K562 (cell line): Measurements from ENCODE around the gene MRPL33. TPM values are rescaled to one million over a fixed set of nuclear protein-coding genes. Genes with fewer than 3 reads are reported as not detected.

Experiments
- ATAC-seq: fragments of 200-7000 bp; cut with Tn5 transposase; 3 replicates; pipeline ENCODE4 v1.9.1; 2020; ENCODE audit warnings: moderate library complexity
- BruUV-seq: library from RNA; stranded (reverse); fragments of 400-500 nt; replicated peaks from 2 replicates; lab custom pipeline; 2021; lab: Mats Ljungman, UMichigan
- CTCF ChIA-PET: fragments of 300-600 bp; formaldehyde crosslinking; extraction: SDS; loops from one replicate; lab custom pipeline; 2021; ENCODE audit warnings: low intra/inter-chr PET ratio; lab: Yijun Ruan, JAX
- POLR2A ChIA-PET: fragments of 300-600, 350-650 bp; sonication (Branson Sonifier 250); formaldehyde crosslinking; extraction: SDS; loops from one replicate; lab custom pipeline; 2021; ENCODE audit warnings: antibody characterized with exemption, inconsistent platforms; lab: Yijun Ruan, JAX
- DNase-seq, 4 experiments: peaks; one replicate each; pipeline versions ENCODE4 v3.0.0 to v3.0.0-alpha.2; 2011 to 2018; ENCODE audit warnings: low spot score in 3 of 4, mixed read lengths in 3 of 4; ENCODE audit errors: extremely low read depth in 1 of 4
- FAIRE-seq: peaks from 2 replicates; lab custom pipeline; 2011; peaks lifted over from hg19 to GRCh38; lab: Jason Lieb, UNC
- H2AFZ ChIP-seq: 2 replicates; pipeline ENCODE4 v1.6.0; 2011; ENCODE audit warnings: low read depth, low read length, control low read depth, inconsistent platforms
- H3K27ac ChIP-seq: fragments of 200-600 bp; 3 replicates; pipeline ENCODE4 v1.8.0; 2011; ENCODE audit warnings: low read depth, mild to moderate bottlenecking, control low read depth, inconsistent platforms, low read length, moderate library complexity, mixed read lengths; ENCODE audit errors: extremely low read depth
- H3K27me3 ChIP-seq, 2 experiments: fragments of 300-600 bp in 1 of 2; 2 replicates in 1 of 2; 3 replicates in 1 of 2; pipeline versions ENCODE4 v1.6.0 to v1.8.0; 2011; ENCODE audit warnings: inconsistent platforms in 2 of 2, low read length in 2 of 2, mild to moderate bottlenecking in 1 of 2, mixed read lengths in 1 of 2, moderate library complexity in 1 of 2; ENCODE audit not compliant: control insufficient read depth in 2 of 2, insufficient read depth in 2 of 2
- H3K36me3 ChIP-seq: fragments of 300-600 bp; 3 replicates; pipeline ENCODE4 v1.8.0; 2011; ENCODE audit warnings: mild to moderate bottlenecking, low read length, inconsistent platforms; ENCODE audit not compliant: control insufficient read depth, insufficient read depth
- H3K4me1 ChIP-seq, 2 experiments: fragments of 200-600 bp in 1 of 2; replicated peaks in 1 of 2; 2 replicates in 1 of 2; 3 replicates in 1 of 2; pipeline versions ENCODE4 v1.5.1 to v1.8.0; 2011; ENCODE audit warnings: inconsistent platforms in 2 of 2, low read length in 2 of 2, mild to moderate bottlenecking in 1 of 2, mixed read lengths in 1 of 2, moderate library complexity in 1 of 2; ENCODE audit not compliant: control insufficient read depth in 2 of 2, insufficient read depth in 2 of 2
- H3K4me2 ChIP-seq: 2 replicates; pipeline ENCODE4 v1.6.1; 2011; ENCODE audit warnings: low read length, control low read depth, inconsistent platforms, mixed read lengths; ENCODE audit not compliant: insufficient read depth
- H3K4me3 ChIP-seq: fragments of 200-600 bp; sonication (generic), shearing (Covaris generic); 2 replicates; pipeline ENCODE4 v1.5.1; 2016; ENCODE audit warnings: control low read depth, inconsistent platforms
- H3K79me2 ChIP-seq: fragments of 200-600 bp; 3 replicates; pipeline ENCODE4 v1.8.0; 2011; ENCODE audit warnings: low read length, inconsistent platforms; ENCODE audit not compliant: control insufficient read depth, insufficient read depth
- H3K9ac ChIP-seq, 2 experiments: 2 replicates each; pipeline versions ENCODE4 v1.6.0 to v1.6.1; 2011; ENCODE audit warnings: low read depth in 2 of 2, low read length in 2 of 2, control low read depth in 1 of 2, inconsistent platforms in 1 of 2, mild to moderate bottlenecking in 1 of 2, mixed read lengths in 1 of 2; ENCODE audit not compliant: insufficient read depth in 1 of 2
- H3K9me1 ChIP-seq: one replicate; pipeline ENCODE4 v1.6.0; 2011; ENCODE audit warnings: inconsistent platforms, mild to moderate bottlenecking, low read length, moderate library complexity; ENCODE audit not compliant: control insufficient read depth, insufficient read depth
- H3K9me3 ChIP-seq: replicated peaks from 2 replicates; pipeline ENCODE4 v1.5.1; 2011; ENCODE audit warnings: low read depth, low read length, inconsistent platforms; ENCODE audit not compliant: control insufficient read depth, insufficient read depth
- H4K20me1 ChIP-seq: replicated peaks from 2 replicates; pipeline ENCODE4 v1.6.1; 2011; ENCODE audit warnings: low read length, inconsistent platforms, mixed read lengths; ENCODE audit not compliant: control insufficient read depth, insufficient read depth
- BACH1 ChIP-seq: fragments of 200-800 bp; sonication (Bioruptor generic); IDR thresholded peaks from 2 replicates; pipeline ENCODE4 v1.6.1; 2016; ENCODE audit warnings: missing genetic modification characterization, missing compliant biosample characterization
- CEBPG ChIP-seq, 3 experiments: fragments of 200-800 bp in 1 of 3; sonication (Bioruptor generic) in 1 of 3; sonication (generic) in 1 of 3; formaldehyde crosslinking in 1 of 3; IDR thresholded peaks in 2 of 3; conservative IDR thresholded peaks in 1 of 3; 2 replicates each; pipeline versions ENCODE4 v1.6.1 to v1.8.0; 2016 to 2022; ENCODE audit warnings: missing compliant biosample characterization in 2 of 3, missing genetic modification characterization in 2 of 3, mild to moderate bottlenecking in 1 of 3, missing genetic modification reagents in 1 of 3
- DIDO1 ChIP-seq: fragments of 450-650 bp; IDR thresholded peaks from 2 replicates; pipeline ENCODE4 v1.6.1; 2016; ENCODE audit warnings: low read depth, missing biosample characterization, missing genetic modification characterization
- NR3C1 ChIP-seq: sonication (generic); formaldehyde crosslinking; IDR thresholded peaks from 2 replicates; pipeline ENCODE4 v1.8.1; 2022; ENCODE audit warnings: missing genetic modification reagents
- THRB ChIP-seq: fragments of 450-650 bp; formaldehyde crosslinking; conservative IDR thresholded peaks from 2 replicates; pipeline ENCODE4 v1.4.0; 2022; ENCODE audit warnings: mild to moderate bottlenecking, missing genetic modification characterization
- TRIM24 ChIP-seq, 2 experiments: fragments of 450-650 bp; IDR thresholded peaks; 2 replicates each; pipeline ENCODE4 v1.6.1; 2016
- ZNF395 ChIP-seq: fragments of 200-800 bp; sonication (Bioruptor generic); IDR thresholded peaks from 2 replicates; pipeline ENCODE4 v1.6.1; 2017; ENCODE audit warnings: missing genetic modification characterization, missing compliant biosample characterization
- ZNF584 ChIP-seq: fragments of 200-800 bp; sonication (Bioruptor generic); IDR thresholded peaks from 2 replicates; pipeline ENCODE4 v1.6.1; 2016; ENCODE audit warnings: low read depth, mild to moderate bottlenecking, missing genetic modification characterization, missing compliant biosample characterization
- ZNF766 ChIP-seq: fragments of 200-800 bp; sonication (Bioruptor generic); conservative IDR thresholded peaks from 2 replicates; pipeline ENCODE4 v1.6.1; 2016; ENCODE audit warnings: missing genetic modification characterization, missing compliant biosample characterization
- WGBS: fragments of 100-300 bp; shearing (Covaris generic); methylation state at CpG from one replicate; pipeline ENCODE4 v1.1.6; 2016; ENCODE audit warnings: low coverage, mixed read lengths; ENCODE audit not compliant: insufficient coverage; ENCODE audit errors: missing lambda C conversion rate; 5-methylcytosine and 5-hydroxymethylcytosine counted together
- in situ Hi-C: fragments of 300-500 bp; cut with MboI; formaldehyde crosslinking; loops from 4 replicates; pipeline ENCODE4 v1.15.0; 2018; ENCODE audit warnings: inconsistent platforms, mixed read lengths
- intact Hi-C: fragments of 100-400 bp; cut with micrococcal nuclease; formaldehyde crosslinking; loops from 2 replicates; pipeline ENCODE4 v1.14.2; 2022
- polyA plus RNA-seq, 8 experiments: library from polyadenylated mRNA; depleted of rRNA in 4 of 8; stranded (reverse) in 5 of 8; unstranded in 3 of 8; fragments of >200 nt; fragmentation: Nextera tagmentation in 2 of 8; fragmentation: Illumina TruSeq in 1 of 8; extraction: Ambion mirVana in 2 of 8; extraction: Trizol in 1 of 8; gene quantifications; 2 replicates each; pipeline versions ENCODE4 v1.2.1 to v1.2.3, GENCODE V29; 2011 to 2014; ENCODE audit warnings: inconsistent platforms in 1 of 8, missing spikeins in 1 of 8
- total RNA-seq, 7 experiments: library from RNA; depleted of rRNA in 6 of 7; stranded (reverse); fragments of >200 nt in 6 of 7; fragmentation: Illumina TruSeq in 2 of 7; extraction: Trizol in 2 of 7; gene quantifications; 2 replicates each; pipeline versions ENCODE4 v1.2.1 to v1.2.3, GENCODE V29; 2011 to 2021; ENCODE audit warnings: low replicate concordance in 1 of 7

The MRPL33 gene
- total and polyA plus RNA-seq, 9 of the 15 experiments (the other 6 are each of a cell fraction or from before 2014, with no cell fraction given), result 68.3 to 338 (median 226) TPM

GRCh38 chr2:27756091-27756490, 15.4 kb upstream of the MRPL33 start:
- DNase-seq (no peak), ATAC-seq (no peak), FAIRE-seq (no peak)
- Histone ChIP-seq H3K79me2 (no peaks in the 10 kb centered on the region), H3K27me3 (no peaks in the 10 kb centered on the region), H3K4me2 (no peak overlapping the region), H3K9ac (no peak overlapping the region), H2AFZ (no peak overlapping the region; the same call in 1 of the 2 replicates), H3K36me3 (no peaks in the 10 kb centered on the region), H3K27ac (no peak overlapping the region), H3K4me1 (peaks cover 10 to 18% of the 10 kb centered on the region in 2 experiments), H3K9me3 (no peaks in the 10 kb centered on the region), H3K9me1 (no peaks in the 10 kb centered on the region), H3K4me3 (no peak overlapping the region), H4K20me1 (no peaks in the 10 kb centered on the region)
- BruUV-seq, result no TSS peak
- WGBS, result 52% methylated on average over 3 of the region's 3 CpGs
- POLR2A ChIA-PET, result interaction anchor here (4.2 kb wide), 1 partner anchor 12 kb away, joined by 18 read pairs; no protein-coding TSS in a partner anchor
- TF ChIP-seq NR3C1, result no peak
- 0 out of 2 replicates have a peak, but pooled peaks have one; percentile 19 for TF ChIP-seq ZNF584 (CRISPR knock-in tag)
- in situ Hi-C loops (no loop called here), intact Hi-C loops (loop anchor here (10.0 kb wide), 1 partner anchor 139 kb away; the partner anchor contains the start of genes BABAM2 and RBKS)
- CTCF ChIA-PET, result no interaction called here

- DNase-seq (peak in 1 of 4 experiments; percentile 16), ATAC-seq (peak; percentile 18), FAIRE-seq (peak; percentile 11)
- Histone ChIP-seq H4K20me1 (no peaks in the 10 kb centered on the region), H3K9me3 (no peaks in the 10 kb centered on the region), H3K9ac (no peak overlapping the region; a peak in 1 of 4 replicates), H3K4me1 (peaks cover 10 to 18% of the 10 kb centered on the region in 2 experiments), H3K4me3 (no peak overlapping the region), H3K36me3 (no peaks in the 10 kb centered on the region), H3K27ac (no peak overlapping the region), H3K27me3 (no peaks in the 10 kb centered on the region), H3K79me2 (no peaks in the 10 kb centered on the region), H3K9me1 (no peaks in the 10 kb centered on the region), H3K4me2 (no peak overlapping the region), H2AFZ (peak overlapping the region; percentile 25; the same call in 1 of the 2 replicates)
- intact Hi-C loops, result loop anchor here (10.0 kb wide), 1 partner anchor 138 kb away; the partner anchor contains the start of genes BABAM2 and RBKS
- BruUV-seq, result no TSS peak
- ChIA-PET CTCF (interaction anchor here (1.0 kb wide), 1 partner anchor 74 kb away, joined by 4 read pairs; no protein-coding TSS in a partner anchor), POLR2A (interaction anchor here (4.2 kb wide), 1 partner anchor 11 kb away, joined by 18 read pairs; no protein-coding TSS in a partner anchor)
- in situ Hi-C loops, result no loop called here
- 19% methylated on average over 6 of the region's 8 CpGs for WGBS
- TF ChIP-seq TRIM24 (IDR thresholded peaks at IDR 0.05), result peak; percentile 79 to 82; a peak in 2 of 4 replicates
- TF ChIP-seq THRB (CRISPR knock-in tag), result 0 out of 2 replicates have a peak, but pooled peaks have one; percentile 38
- TF ChIP-seq CEBPG (CRISPR knock-in tag; IDR thresholded peaks at IDR 0.05), result peak; percentile 93
- TF ChIP-seq CEBPG (tag; conservative IDR thresholded peaks at IDR 0.05 in 1 of 2, IDR thresholded peaks at IDR 0.05 in 1 of 2), result peak; percentile 63 to 96
- peak; percentile 70 for TF ChIP-seq BACH1
- TF ChIP-seq ZNF395, result peak; percentile 69; the same call in 1 of the 2 replicates
- 0 out of 2 replicates have a peak, but pooled peaks have one; percentile 46 for TF ChIP-seq ZNF766 (CRISPR knock-in tag)
- TF ChIP-seq DIDO1, result no peak
These were observed 14.7 kb upstream of the MRPL33 start for GRCh38 chr2:27756544-27757498.
